ENCODE results near the gene LONP2.
A peak's percentile ranks its signal among the peaks of the same experiment; 100 is the strongest.
"Not testable (repeated sequence)": the region's sequence is repeated elsewhere in the genome, so short reads cannot be mapped to it uniquely, and the experiment has no call there.

LONP2 gene

GRCh38 chr16:48371393-48371780 is 127.3 kb downstream of the LONP2 start:
- peak; percentile 28 for DNase-seq

- no peak for DNase-seq
These were observed 128.6 kb downstream of the LONP2 start for GRCh38 chr16:48372744-48373143.

- peak; percentile 30 for DNase-seq
These were observed 129.3 kb downstream of the LONP2 start for GRCh38 chr16:48373258-48374029.

- DNase-seq, result no peak
These were observed 130.2 kb downstream of the LONP2 start for GRCh38 chr16:48374255-48374654.

GRCh38 chr16:48377301-48377700 is 133.2 kb downstream of the LONP2 start:
- not testable (repeated sequence) for DNase-seq

GRCh38 chr16:48378276-48378675 is 134.2 kb downstream of the LONP2 start:
- DNase-seq, result no peak

- DNase-seq, result no peak
These were observed 134.7 kb downstream of the LONP2 start for GRCh38 chr16:48378836-48379235.

- DNase-seq, result peak; percentile 45
These were observed 137.1 kb downstream of the LONP2 start for GRCh38 chr16:48381201-48381600.

GRCh38 chr16:48382131-48382530 is 138.0 kb downstream of the LONP2 start:
- no peak for DNase-seq

- no peak for DNase-seq
These were observed 139.1 kb downstream of the LONP2 start for GRCh38 chr16:48383009-48383876.

- DNase-seq, result peak; percentile 36
These were observed 139.9 kb downstream of the LONP2 start for GRCh38 chr16:48383877-48384519.

- DNase-seq, result peak; percentile 52
These were observed 140.6 kb downstream of the LONP2 start for GRCh38 chr16:48384520-48385252.

GRCh38 chr16:48385253-48386150 is 141.4 kb downstream of the LONP2 start, which contains the start of gene SIAH1:
Gene SIAH1 (minus strand): TSS chr16:48385413. CDS start chr16:48362428, 22,985 bp downstream.
- DNase-seq, result peak; percentile 89

GRCh38 chr16:48386559-48387312 is 142.6 kb downstream of the LONP2 start:
- no peak for DNase-seq

GRCh38 chr16:48392407-48392806 is 148.3 kb downstream of the LONP2 start:
- DNase-seq, result no peak

GRCh38 chr16:48393485-48394354 is 149.6 kb downstream of the LONP2 start:
- peak; percentile 86 for DNase-seq

GRCh38 chr16:48394355-48394703 is 150.2 kb downstream of the LONP2 start:
- peak; percentile 42 for DNase-seq

- no peak for DNase-seq
These were observed 151.3 kb downstream of the LONP2 start for GRCh38 chr16:48395375-48395774.

- not testable (repeated sequence) for DNase-seq
These were observed 158.4 kb downstream of the LONP2 start for GRCh38 chr16:48402547-48402946.

GRCh38 chr16:48405153-48405552 is 161.1 kb downstream of the LONP2 start:
- no peak for DNase-seq

Data from fibroblast of skin of right biceps (primary cell).